B cell (primary cell): ENCODE measurements around the gene SPECC1L. TPM values are rescaled to one million over a fixed set of nuclear protein-coding genes. Genes with fewer than 3 reads are reported as not detected.

Experiments
- ATAC-seq: fragments of 200-7000 bp; cut with Tn5 transposase; one replicate; pipeline ENCODE4 v1.10.0; 2021; ENCODE audit warnings: low read depth, mild to moderate bottlenecking, moderate number of reproducible peaks, moderate library complexity
- CTCF ChIA-PET: fragments of 350-600 bp; sonication (Branson Sonifier 250); formaldehyde crosslinking; loops from one replicate; lab custom pipeline; 2021; ENCODE audit warnings: antibody characterized with exemption, inconsistent platforms; lab: Charles Lee
- POLR2A ChIA-PET: fragments of 350-600 bp; sonication (Branson Sonifier 250); formaldehyde crosslinking; loops from one replicate; lab custom pipeline; 2021; ENCODE audit warnings: antibody characterized with exemption; lab: Charles Lee
- DNase-seq: peaks from one replicate; pipeline ENCODE4 v3.0.0; 2013
- H2AFZ ChIP-seq: 2 replicates; pipeline ENCODE4 v1.6.1; 2012; ENCODE audit warnings: mild to moderate bottlenecking, low read depth, low read length; ENCODE audit not compliant: insufficient read depth, poor library complexity, severe bottlenecking
- H3K27ac ChIP-seq, 2 donors: 1 replicate in 1 of 2; 2 replicates in 1 of 2; pipeline ENCODE4 v1.5.1; 2012 to 2013; ENCODE audit warnings: low read length in 2 of 2, mild to moderate bottlenecking in 2 of 2, moderate library complexity in 1 of 2
- H3K27me3 ChIP-seq, 4 experiments: fragments of 200-600 bp in 1 of 4; sonication (generic) in 1 of 4; replicated peaks in 1 of 4; 1 replicate in 2 of 4; 2 replicates in 2 of 4; pipeline versions ENCODE4 v1.6.1 to v1.7.0; 2013 to 2016; ENCODE audit warnings: low read length in 3 of 4, mild to moderate bottlenecking in 2 of 4, mixed read lengths in 1 of 4, moderate library complexity in 1 of 4; ENCODE audit not compliant: insufficient read depth in 4 of 4, control insufficient read depth in 3 of 4; ENCODE audit errors: control extremely low read depth in 1 of 4
- H3K36me3 ChIP-seq, 2 experiments: replicated peaks in 1 of 2; 1 replicate in 1 of 2; 2 replicates in 1 of 2; pipeline versions ENCODE4 v1.6.1 to v1.7.1; 2013; ENCODE audit warnings: low read length in 1 of 2; ENCODE audit not compliant: insufficient read depth in 2 of 2, control insufficient read depth in 1 of 2; ENCODE audit errors: control extremely low read depth in 1 of 2, extremely low read depth in 1 of 2
- H3K4me1 ChIP-seq, 2 donors: fragments of 200-600 bp in 1 of 2; sonication (generic) in 1 of 2; 1 replicate in 1 of 2; 2 replicates in 1 of 2; pipeline versions ENCODE4 v1.5.1 to v1.6.1; 2013 to 2017; ENCODE audit warnings: low read length in 2 of 2; ENCODE audit not compliant: control insufficient read depth in 2 of 2, insufficient read depth in 2 of 2
- H3K4me2 ChIP-seq: replicated peaks from 2 replicates; pipeline ENCODE3; 2012; ENCODE audit warnings: mild to moderate bottlenecking, low read depth, low read length; ENCODE audit not compliant: poor library complexity, severe bottlenecking
- H3K4me3 ChIP-seq, 5 experiments: fragments of 200-600 bp in 1 of 5; sonication (generic) in 1 of 5; 1 replicate in 3 of 5; 2 replicates in 2 of 5; pipeline versions ENCODE4 v1.5.1 to v1.7.0; 2011 to 2016; ENCODE audit warnings: low read length in 4 of 5, mild to moderate bottlenecking in 4 of 5, low read depth in 2 of 5, control low read depth in 1 of 5, moderate library complexity in 1 of 5; ENCODE audit not compliant: insufficient read depth in 1 of 5; ENCODE audit errors: control extremely low read depth in 1 of 5, extremely low read depth in 1 of 5
- H3K79me2 ChIP-seq: fragments of 200-600 bp; sonication (generic); one replicate; pipeline ENCODE4 v1.6.0; 2016; ENCODE audit warnings: low read length; ENCODE audit not compliant: control insufficient read depth, insufficient read depth
- H3K9ac ChIP-seq: fragments of 200-600 bp; sonication (generic); 2 replicates; pipeline ENCODE4 v1.6.1; 2017; ENCODE audit warnings: mild to moderate bottlenecking, low read length, moderate library complexity
- H3K9me3 ChIP-seq, 3 donors: one replicate each; pipeline versions ENCODE4 v1.6.1 to v1.7.1; 2013; ENCODE audit warnings: low read length in 2 of 3; ENCODE audit not compliant: control insufficient read depth in 2 of 3, insufficient read depth in 1 of 3; ENCODE audit errors: control extremely low read depth in 1 of 3
- H4K20me1 ChIP-seq: 2 replicates; pipeline ENCODE4 v1.6.0; 2012; ENCODE audit warnings: mild to moderate bottlenecking, low read length; ENCODE audit not compliant: insufficient read depth, control insufficient read depth, poor library complexity, severe bottlenecking
- H3K27ac Mint-ChIP-seq: one replicate; pipeline ENCODE4 v1.8.0; 2021; ENCODE audit warnings: mixed read lengths
- H3K27me3 Mint-ChIP-seq: one replicate; pipeline ENCODE4 v1.8.0; 2021; ENCODE audit warnings: mixed read lengths
- H3K4me1 Mint-ChIP-seq: one replicate; pipeline ENCODE4 v1.8.0; 2021; ENCODE audit warnings: mixed read lengths
- H3K4me3 Mint-ChIP-seq: one replicate; pipeline ENCODE4 v1.8.0; 2021; ENCODE audit warnings: mixed read lengths
- H3K9me3 Mint-ChIP-seq: one replicate; pipeline ENCODE4 v1.8.0; 2022; ENCODE audit warnings: mixed read lengths; ENCODE audit not compliant: insufficient read depth
- CTCF ChIP-seq: fragments of 200-600 bp; IDR thresholded peaks from one replicate; pipeline ENCODE4 v1.8.0; 2022; ENCODE audit warnings: antibody characterized with exemption, mild to moderate bottlenecking
- EZH2 ChIP-seq: IDR thresholded peaks from 2 replicates; pipeline ENCODE4 v1.6.1; 2012; ENCODE audit warnings: borderline replicate concordance, low read depth, mild to moderate bottlenecking, moderate library complexity, low read length; ENCODE audit not compliant: insufficient read depth, poor library complexity, severe bottlenecking
- WGBS: methylation state at CpG from one replicate; pipeline ENCODE4 v1.1.5; 2013; ENCODE audit warnings: missing lambda C conversion rate; ENCODE audit not compliant: insufficient coverage; 5-methylcytosine and 5-hydroxymethylcytosine counted together
- intact Hi-C: fragments of 100-400 bp; cut with micrococcal nuclease; formaldehyde crosslinking; loops from one replicate; pipeline ENCODE4 v1.10.0; 2022
- polyA plus RNA-seq: library from polyadenylated mRNA; depleted of rRNA; stranded (reverse); fragments of >200 nt; gene quantifications from 2 replicates; pipeline ENCODE4 v1.2.3, GENCODE V29; 2012
- total RNA-seq, 2 donors: library from RNA; stranded (reverse); fragments of 120-200 nt in 1 of 2; gene quantifications; 1 replicate in 1 of 2; 2 replicates in 1 of 2; pipeline versions ENCODE4 v1.2.3 to v1.2.4, GENCODE V29; 2013 to 2022

SPECC1L gene
- total and polyA plus RNA-seq, 2 donors (not counting 1 experiment from before 2014, with no cell fraction given): 14.4 to 85.3 TPM

DNA sequence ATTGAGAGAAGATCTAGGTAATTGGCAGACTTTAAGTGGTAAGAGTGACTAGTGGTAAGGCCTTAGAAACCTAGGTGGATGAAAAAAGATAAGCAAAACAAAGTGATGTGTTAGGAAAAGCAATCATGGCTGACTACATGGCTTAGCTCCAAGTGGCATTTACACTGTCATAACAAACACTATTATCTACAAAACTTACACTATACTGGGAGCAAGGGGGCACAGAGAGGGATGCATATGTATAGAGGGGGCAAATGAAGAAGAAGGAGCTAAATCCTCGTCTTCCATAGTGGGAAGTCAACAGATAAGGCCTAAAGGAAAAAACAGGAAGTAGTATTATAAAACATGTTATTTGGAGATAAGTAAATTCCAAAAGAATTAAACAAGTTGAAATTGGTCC lies 189.3 kb downstream of the SPECC1L start:
- Mint-ChIP-seq H3K4me1 (peaks cover 16% of the 10 kb centered on the region), H3K27ac (no peak overlapping the region), H3K9me3 (peaks cover 3% of the 10 kb centered on the region), H3K4me3 (no peak overlapping the region), H3K27me3 (no peaks in the 10 kb centered on the region)
- Histone ChIP-seq H3K36me3 (no peaks in the 10 kb centered on the region), H3K79me2 (no peaks in the 10 kb centered on the region), H4K20me1 (no peaks in the 10 kb centered on the region), H3K9ac (no peak overlapping the region), H3K27me3 (no peaks in the 10 kb centered on the region), H2AFZ (no peak overlapping the region), H3K4me2 (no peak overlapping the region), H3K4me1 (peaks cover 8 to 11% of the 10 kb centered on the region in 2 donors), H3K4me3 (no peak overlapping the region), H3K9me3 (peaks cover 0 to 4% (median 0%) of the 10 kb centered on the region in 3 donors), H3K27ac (no peak overlapping the region)
- intact Hi-C loops: no loop called here
- DNase-seq: no peak
- WGBS: 75% methylated on average over 1 of the region's 1 CpG
- TF ChIP-seq CTCF: no peak
- no peak for ATAC-seq
- POLR2A ChIA-PET: no interaction called here
- CTCF ChIA-PET: interaction anchor here (0.5 kb wide), 1 partner anchor 22 kb away, joined by 4 read pairs; no protein-coding TSS in a partner anchor

DNA sequence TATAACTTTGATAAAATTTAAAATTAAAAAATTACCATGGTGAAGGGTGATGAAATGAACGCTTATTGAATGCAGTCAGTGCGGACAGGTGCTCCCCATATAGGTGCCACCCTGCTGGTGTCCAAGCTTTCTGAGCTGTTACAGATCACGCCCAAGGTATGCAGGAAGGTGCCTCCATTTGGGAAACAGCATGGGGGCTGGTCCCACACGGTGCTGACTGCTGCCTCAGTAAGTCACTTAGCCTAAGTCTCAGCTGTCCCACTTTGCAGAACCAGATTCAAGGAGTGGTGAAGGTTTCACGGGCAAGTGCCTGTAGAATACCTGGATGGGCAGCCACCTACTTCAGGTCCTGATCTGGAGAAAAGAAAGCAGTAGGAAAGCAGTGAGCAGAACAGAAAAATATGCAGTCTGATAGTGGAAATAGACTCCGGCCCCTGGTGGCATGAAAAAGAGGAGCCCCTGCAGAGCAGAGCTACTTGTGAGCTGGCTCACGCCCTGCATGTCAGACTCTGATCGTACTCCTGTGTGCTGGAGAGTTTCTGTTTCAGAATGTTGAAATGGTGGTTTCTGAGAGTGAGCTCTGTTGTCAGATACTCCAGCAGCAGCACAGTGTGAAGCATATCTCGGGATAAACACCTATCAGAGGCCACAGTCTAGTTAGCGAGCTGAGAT lies 189.9 kb downstream of the SPECC1L start:
- no peak for ATAC-seq
- H3K9me3 ChIP-seq: peaks cover 0 to 4% (median 0%) of the 10 kb centered on the region in 3 donors
- Mint-ChIP-seq H3K4me3 (no peak overlapping the region), H3K27ac (no peak overlapping the region), H3K9me3 (peaks cover 3% of the 10 kb centered on the region), H3K27me3 (no peaks in the 10 kb centered on the region), H3K4me1 (peaks cover 16% of the 10 kb centered on the region)
- WGBS: 86% methylated on average over 10 of the region's 10 CpGs
- H4K20me1 ChIP-seq: no peaks in the 10 kb centered on the region
- no peak for DNase-seq
- intact Hi-C loops: no loop called here
- TF ChIP-seq CTCF: no peak
- TF ChIP-seq EZH2: no peak
- H2AFZ ChIP-seq: no peak overlapping the region
- H3K27me3 ChIP-seq: no peaks in the 10 kb centered on the region
- no peak overlapping the region for H3K4me2 ChIP-seq
- H3K4me3 ChIP-seq: no peak overlapping the region
- no peaks in the 10 kb centered on the region for H3K36me3 ChIP-seq
- ChIA-PET POLR2A (no interaction called here), CTCF (interaction anchor here (0.5 to 1.4 kb wide), 2 partner anchors 22 to 24 kb away, joined by 3 to 4 read pairs; no protein-coding TSS in a partner anchor)
- H3K9ac ChIP-seq: no peak overlapping the region
- H3K4me1 ChIP-seq: peaks cover 8 to 11% of the 10 kb centered on the region in 2 donors
- H3K27ac ChIP-seq: no peak overlapping the region
- H3K79me2 ChIP-seq: no peaks in the 10 kb centered on the region
